IMR-90 (cell line): Measurements from ENCODE around the gene ARL5C. TPM values are rescaled to one million over a fixed set of nuclear protein-coding genes. Genes with fewer than 3 reads are reported as not detected.

ENCODE experiments used
- ATAC-seq: fragments of 200-7000 bp; cut with Tn5 transposase; 2 replicates; pipeline ENCODE4 v1.9.1; 2020; ENCODE audit warnings: low read depth, mild to moderate bottlenecking, moderate library complexity
- BruUV-seq: library from RNA; stranded (reverse); fragments of 400-500 nt; replicated peaks from 2 replicates; lab custom pipeline; 2021; lab: Mats Ljungman, UMichigan
- CTCF ChIA-PET: fragments of 300-600 bp; formaldehyde crosslinking; extraction: SDS; loops from one replicate; lab custom pipeline; 2021; ENCODE audit warnings: antibody characterized with exemption; lab: Yijun Ruan, JAX
- POLR2A ChIA-PET: fragments of 300-600 bp; sonication (Branson Sonifier 250); formaldehyde crosslinking; loops from one replicate; lab custom pipeline; 2022; ENCODE audit warnings: antibody characterized with exemption; ENCODE audit not compliant: unreplicated experiment; lab: Charles Lee
- DNase-seq: peaks from one replicate; pipeline ENCODE4 v3.0.0; 2013
- H2AFZ ChIP-seq: replicated peaks from 2 replicates; pipeline ENCODE3; 2013; ENCODE audit warnings: low read length, mild to moderate bottlenecking; ENCODE audit not compliant: poor library complexity
- H2AK5ac ChIP-seq: 2 replicates; pipeline ENCODE4 v1.6.1; 2013; ENCODE audit warnings: low read depth, low read length, inconsistent platforms
- H2AK9ac ChIP-seq: replicated peaks from 2 replicates; pipeline ENCODE3; 2013; ENCODE audit warnings: mild to moderate bottlenecking, low read depth, low read length, moderate library complexity; ENCODE audit not compliant: poor library complexity
- H2BK120ac ChIP-seq: 2 replicates; pipeline ENCODE4 v1.6.1; 2013; ENCODE audit warnings: low read depth, low read length, inconsistent platforms
- H2BK15ac ChIP-seq: 3 replicates; pipeline ENCODE4 v1.6.1; 2013; ENCODE audit warnings: low read depth, low read length, inconsistent platforms
- H2BK20ac ChIP-seq: 2 replicates; pipeline ENCODE4 v1.6.1; 2013; ENCODE audit warnings: low read depth, mild to moderate bottlenecking, inconsistent platforms, low read length, moderate library complexity
- H2BK5ac ChIP-seq: 2 replicates; pipeline ENCODE4 v1.6.1; 2013; ENCODE audit warnings: mild to moderate bottlenecking, low read depth, low read length, inconsistent platforms; ENCODE audit not compliant: poor library complexity, severe bottlenecking
- H3K14ac ChIP-seq: replicated peaks from 2 replicates; pipeline ENCODE4 v1.6.1; 2013; ENCODE audit warnings: low read depth, low read length, inconsistent platforms
- H3K18ac ChIP-seq: 2 replicates; pipeline ENCODE4 v1.6.1; 2013; ENCODE audit warnings: low read depth, low read length, control low read depth
- H3K23ac ChIP-seq: 2 replicates; pipeline ENCODE4 v1.6.1; 2013; ENCODE audit warnings: low read depth, low read length, inconsistent platforms
- H3K27ac ChIP-seq: 2 replicates; pipeline ENCODE4 v1.5.1; 2013; ENCODE audit warnings: mild to moderate bottlenecking, control low read depth, low read length; ENCODE audit not compliant: insufficient read depth
- H3K27me3 ChIP-seq: 2 replicates; pipeline ENCODE4 v1.6.1; 2013; ENCODE audit warnings: low read length; ENCODE audit not compliant: control insufficient read depth, insufficient read depth
- H3K36me3 ChIP-seq: 2 replicates; pipeline ENCODE4 v1.6.1; 2013; ENCODE audit warnings: low read length, mixed read lengths; ENCODE audit not compliant: control insufficient read depth, insufficient read depth
- H3K4ac ChIP-seq: 2 replicates; pipeline ENCODE4 v1.6.1; 2013; ENCODE audit warnings: low read depth, low read length, inconsistent platforms
- H3K4me1 ChIP-seq: 2 replicates; pipeline ENCODE4 v1.6.1; 2013; ENCODE audit warnings: low read length, mixed read lengths; ENCODE audit not compliant: control insufficient read depth, insufficient read depth
- H3K4me2 ChIP-seq: 2 replicates; pipeline ENCODE4 v1.6.1; 2013; ENCODE audit warnings: low read depth, mild to moderate bottlenecking, control low read depth, low read length, moderate library complexity
- H3K4me3 ChIP-seq: 2 replicates; pipeline ENCODE4 v1.5.1; 2013; ENCODE audit warnings: low read depth, mild to moderate bottlenecking, control low read depth, low read length, moderate library complexity; ENCODE audit not compliant: insufficient read depth
- H3K56ac ChIP-seq: 2 replicates; pipeline ENCODE4 v1.6.1; 2013; ENCODE audit warnings: low read length, inconsistent platforms; ENCODE audit not compliant: insufficient read depth; ENCODE audit errors: extremely low read depth
- H3K79me1 ChIP-seq, 2 experiments: 2 replicates each; pipeline ENCODE4 v1.6.1; 2013; ENCODE audit warnings: low read length in 2 of 2, inconsistent platforms in 1 of 2, low read depth in 1 of 2
- H3K9ac ChIP-seq: 2 replicates; pipeline ENCODE4 v1.6.1; 2013; ENCODE audit warnings: low read depth, low read length, control low read depth
- H3K9me1 ChIP-seq: 2 replicates; pipeline ENCODE4 v1.6.1; 2013; ENCODE audit warnings: low read length, inconsistent platforms; ENCODE audit not compliant: insufficient read depth
- H3K9me3 ChIP-seq: 2 replicates; pipeline ENCODE4 v1.6.1; 2013; ENCODE audit warnings: low read length; ENCODE audit not compliant: control insufficient read depth, insufficient read depth
- H4K20me1 ChIP-seq: 2 replicates; pipeline ENCODE4 v1.6.1; 2013; ENCODE audit warnings: low read length, inconsistent platforms; ENCODE audit not compliant: insufficient read depth
- H4K5ac ChIP-seq: 2 replicates; pipeline ENCODE4 v1.6.1; 2013; ENCODE audit warnings: mild to moderate bottlenecking, low read depth, low read length, control low read depth
- H4K8ac ChIP-seq, 2 experiments: 2 replicates each; pipeline ENCODE4 v1.6.1; 2013; ENCODE audit warnings: low read depth in 2 of 2, low read length in 2 of 2, control low read depth in 1 of 2, inconsistent platforms in 1 of 2
- H4K91ac ChIP-seq: 2 replicates; pipeline ENCODE4 v1.6.1; 2013; ENCODE audit warnings: low read depth, low read length, inconsistent platforms; ENCODE audit not compliant: insufficient read depth
- BHLHE40 ChIP-seq: fragments of 150-350 bp; IDR thresholded peaks from 2 replicates; pipeline ENCODE4 v1.6.1; 2016; ENCODE audit warnings: mild to moderate bottlenecking, low read depth, low read length
- CEBPB ChIP-seq: IDR thresholded peaks from 2 replicates; pipeline ENCODE4 v1.6.1; 2012; ENCODE audit warnings: low read depth, low read length, improper control_type of control experiment
- FOS ChIP-seq: fragments of 150-350 bp; IDR thresholded peaks from 2 replicates; pipeline ENCODE4 v1.6.1; 2016; ENCODE audit warnings: low read depth, low read length
- MAFK ChIP-seq: IDR thresholded peaks from 2 replicates; pipeline ENCODE4 v1.6.1; 2012; ENCODE audit warnings: low read depth, low read length, improper control_type of control experiment
- MAZ ChIP-seq: IDR thresholded peaks from 2 replicates; pipeline ENCODE4 v1.6.1; 2012; ENCODE audit warnings: low read depth, mild to moderate bottlenecking, low read length, improper control_type of control experiment, moderate library complexity, borderline replicate concordance
- MXI1 ChIP-seq: IDR thresholded peaks from 2 replicates; pipeline ENCODE4 v1.6.1; 2012; ENCODE audit warnings: low read depth, mild to moderate bottlenecking, low read length, moderate library complexity, borderline replicate concordance
- POLR2A ChIP-seq: IDR thresholded peaks from 2 replicates; pipeline ENCODE4 v1.6.1; 2012; ENCODE audit warnings: mild to moderate bottlenecking, low read depth, low read length
- RAD21 ChIP-seq: IDR thresholded peaks from 2 replicates; pipeline ENCODE4 v1.6.1; 2012; ENCODE audit warnings: low read length, improper control_type of control experiment
- SMC3 ChIP-seq: fragments of 150-350 bp; IDR thresholded peaks from 2 replicates; pipeline ENCODE4 v1.6.1; 2016; ENCODE audit warnings: low read depth, mild to moderate bottlenecking, antibody characterized with exemption, low read length, moderate library complexity
- WGBS, 2 experiments: methylation state at CpG; one replicate each; pipeline versions ENCODE4 v1.1.5 to v1.1.7; 2013; ENCODE audit warnings: missing lambda C conversion rate in 2 of 2; ENCODE audit not compliant: insufficient read length in 1 of 2; ENCODE audit errors: extremely low coverage in 2 of 2; 5-methylcytosine and 5-hydroxymethylcytosine counted together
- dilution Hi-C: fragments of 300-500 bp; cut with HindIII; formaldehyde crosslinking; loops from one replicate; pipeline ENCODE4 v1.14.3; 2018; ENCODE audit warnings: low sequenced_read_pairs; ENCODE audit not compliant: unreplicated experiment
- in situ Hi-C: fragments of 300-500 bp; cut with MboI; formaldehyde crosslinking; loops from 3 replicates; pipeline ENCODE4 v1.14.3; 2019; ENCODE audit warnings: low sequenced_read_pairs, inconsistent platforms, mixed read lengths
- intact Hi-C: fragments of 100-400 bp; cut with micrococcal nuclease; formaldehyde crosslinking; loops from 2 replicates; pipeline ENCODE4 v1.10.0; 2022
- polyA plus RNA-seq, 3 experiments: library from polyadenylated mRNA; depleted of rRNA; stranded (reverse); fragments of >200 nt; gene quantifications; 2 replicates each; pipeline ENCODE4 v1.2.3, GENCODE V29; 2012; ENCODE audit warnings: low replicate concordance in 1 of 3
- total RNA-seq: library from RNA; depleted of rRNA; stranded (reverse); fragments of >200 nt; gene quantifications from 2 replicates; pipeline ENCODE4 v1.2.3, GENCODE V29; 2012
- TF ChIP-seq, protein P1 (sequence below): fragments of 150-350 bp; IDR thresholded peaks from 2 replicates; pipeline ENCODE4 v1.6.1; 2016; ENCODE audit warnings: low read depth, mild to moderate bottlenecking, low read length, moderate library complexity, borderline replicate concordance
- TF ChIP-seq, protein P2 (sequence below): conservative IDR thresholded peaks from 2 replicates; pipeline ENCODE4 v1.5.1; 2012; ENCODE audit warnings: mild to moderate bottlenecking, low read depth, low read length, improper control_type of control experiment

ARL5C gene
- total and polyA plus RNA-seq, 2 of the 4 experiments (the other 2 are of a cell fraction) = not detected

DNA sequence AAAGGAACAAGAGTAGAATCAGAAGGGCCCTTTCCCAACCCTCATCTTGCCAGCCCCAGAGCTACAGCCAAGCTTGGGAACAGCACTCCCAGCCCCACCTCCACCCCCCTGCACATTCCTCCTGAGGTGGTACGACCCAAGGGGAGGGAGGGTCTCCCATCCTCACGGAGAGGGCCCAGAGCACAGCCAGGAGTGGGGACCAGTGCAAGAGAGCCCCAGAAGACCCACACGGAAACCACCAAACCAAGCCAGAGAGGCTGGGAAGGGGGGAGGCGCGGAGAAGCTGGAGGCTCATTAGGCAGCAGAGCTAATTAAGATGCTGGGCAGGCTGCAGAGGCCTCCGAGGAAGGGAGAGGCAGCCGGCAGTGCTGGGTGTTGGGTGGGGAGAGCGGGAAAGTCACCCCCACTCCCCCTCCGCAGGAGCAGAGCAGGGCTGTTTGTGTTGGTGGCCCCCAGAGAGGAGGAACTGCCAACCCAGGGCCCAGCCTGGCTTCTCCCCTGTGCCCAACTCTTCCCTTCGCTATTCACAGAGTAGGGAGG lies 29.1 kb upstream of the ARL5C start:
- no TSS peak for BruUV-seq
- H3K4me3 ChIP-seq = no peak overlapping the region
- H3K9ac ChIP-seq = no peak overlapping the region

More for the DNA sequence above, 29.1 kb upstream of the ARL5C start:
- H3K23ac ChIP-seq = peak overlapping the region; percentile 25; the same call in 1 of the 2 replicates
- H3K18ac ChIP-seq = no peak overlapping the region
- H2AFZ ChIP-seq = no peak overlapping the region
- H2BK20ac ChIP-seq = 0 out of 2 replicates have a peak overlapping the region, but pooled peaks have one; percentile 47
- intact Hi-C loops (no loop called here), dilution Hi-C loops (no loop called here), in situ Hi-C loops (no loop called here)
- no peak overlapping the region for H2BK5ac ChIP-seq
- H3K9me3 ChIP-seq = no peaks in the 10 kb centered on the region
- H3K4me2 ChIP-seq = no peak overlapping the region
- H3K4me1 ChIP-seq = peaks cover 19% of the 10 kb centered on the region
- peaks cover 29 to 61% of the 10 kb centered on the region in 2 experiments for H3K79me1 ChIP-seq
- H3K9me1 ChIP-seq = peaks cover 26% of the 10 kb centered on the region
- DNase-seq (no peak), ATAC-seq (no peak)
- no peak overlapping the region for H3K14ac ChIP-seq
- no peak overlapping the region for H4K5ac ChIP-seq
- H3K56ac ChIP-seq = no peak overlapping the region
- WGBS, 2 experiments = no CpG with 5 or more reads among the region's 10 CpGs
- no peak overlapping the region for H4K91ac ChIP-seq
- peak overlapping the region; percentile 78 for H2AK5ac ChIP-seq
- H2AK9ac ChIP-seq = peak overlapping the region; percentile 82
- H3K36me3 ChIP-seq = peaks cover 26% of the 10 kb centered on the region
- no peak overlapping the region for H3K4ac ChIP-seq
- no peak overlapping the region for H3K27ac ChIP-seq
- H2BK15ac ChIP-seq = no peak overlapping the region
- ChIA-PET POLR2A (no interaction called here), CTCF (no interaction called here)
- peaks cover 22% of the 10 kb centered on the region for H4K20me1 ChIP-seq
- H3K27me3 ChIP-seq = no peaks in the 10 kb centered on the region
- no peak overlapping the region for H2BK120ac ChIP-seq
- no peak overlapping the region; a peak in 1 of 4 replicates for H4K8ac ChIP-seq
- no peak for TF ChIP-seq BHLHE40
- TF ChIP-seq MXI1 = no peak
- no peak for TF ChIP-seq FOS
- TF ChIP-seq, protein P1, sequence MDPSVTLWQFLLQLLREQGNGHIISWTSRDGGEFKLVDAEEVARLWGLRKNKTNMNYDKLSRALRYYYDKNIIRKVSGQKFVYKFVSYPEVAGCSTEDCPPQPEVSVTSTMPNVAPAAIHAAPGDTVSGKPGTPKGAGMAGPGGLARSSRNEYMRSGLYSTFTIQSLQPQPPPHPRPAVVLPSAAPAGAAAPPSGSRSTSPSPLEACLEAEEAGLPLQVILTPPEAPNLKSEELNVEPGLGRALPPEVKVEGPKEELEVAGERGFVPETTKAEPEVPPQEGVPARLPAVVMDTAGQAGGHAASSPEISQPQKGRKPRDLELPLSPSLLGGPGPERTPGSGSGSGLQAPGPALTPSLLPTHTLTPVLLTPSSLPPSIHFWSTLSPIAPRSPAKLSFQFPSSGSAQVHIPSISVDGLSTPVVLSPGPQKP = no peak
- TF ChIP-seq SMC3 = no peak
- TF ChIP-seq, protein P2, sequence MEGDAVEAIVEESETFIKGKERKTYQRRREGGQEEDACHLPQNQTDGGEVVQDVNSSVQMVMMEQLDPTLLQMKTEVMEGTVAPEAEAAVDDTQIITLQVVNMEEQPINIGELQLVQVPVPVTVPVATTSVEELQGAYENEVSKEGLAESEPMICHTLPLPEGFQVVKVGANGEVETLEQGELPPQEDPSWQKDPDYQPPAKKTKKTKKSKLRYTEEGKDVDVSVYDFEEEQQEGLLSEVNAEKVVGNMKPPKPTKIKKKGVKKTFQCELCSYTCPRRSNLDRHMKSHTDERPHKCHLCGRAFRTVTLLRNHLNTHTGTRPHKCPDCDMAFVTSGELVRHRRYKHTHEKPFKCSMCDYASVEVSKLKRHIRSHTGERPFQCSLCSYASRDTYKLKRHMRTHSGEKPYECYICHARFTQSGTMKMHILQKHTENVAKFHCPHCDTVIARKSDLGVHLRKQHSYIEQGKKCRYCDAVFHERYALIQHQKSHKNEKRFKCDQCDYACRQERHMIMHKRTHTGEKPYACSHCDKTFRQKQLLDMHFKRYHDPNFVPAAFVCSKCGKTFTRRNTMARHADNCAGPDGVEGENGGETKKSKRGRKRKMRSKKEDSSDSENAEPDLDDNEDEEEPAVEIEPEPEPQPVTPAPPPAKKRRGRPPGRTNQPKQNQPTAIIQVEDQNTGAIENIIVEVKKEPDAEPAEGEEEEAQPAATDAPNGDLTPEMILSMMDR = no peak
- TF ChIP-seq MAFK = no peak
- TF ChIP-seq MAZ = no peak
- TF ChIP-seq POLR2A = no peak
- no peak for TF ChIP-seq CEBPB
- TF ChIP-seq RAD21 = no peak
